ENCODE data around the gene IKZF1. TPM values are rescaled to one million over a fixed set of nuclear protein-coding genes. Genes with fewer than 3 reads are reported as not detected.

The IKZF1 gene
- not detected in 2 replicates for total RNA-seq

GRCh38 chr7:50304129-50304910, at the start of gene IKZF1:
TSS of gene IKZF1 (plus strand) at chr7:50304716. CDS start at chr7:50319062, 14,346 bp downstream.

GRCh38 chr7:50449881-50450589, 145.5 kb downstream of the IKZF1 start, which contains the start of gene FIGNL1:
TSS of gene FIGNL1 (minus strand) at chr7:50450350. CDS start at chr7:50447287, 3,063 bp downstream.

Other genes with a start within 250 kb of the IKZF1 start
- not detected in 2 replicates for gene ZPBP, start 211.5 kb upstream of the IKZF1 start, total RNA-seq
- 11.1 and 19.8 TPM in 2 replicates for gene FIGNL1, start 145.6 kb downstream of the IKZF1 start, total RNA-seq

Measured in aortic smooth muscle cell (primary cell).